Endometrial microvascular endothelial cells (primary cell): ENCODE data around the gene TRABD. TPM values are rescaled to one million over a fixed set of nuclear protein-coding genes. Genes with fewer than 3 reads are reported as not detected.

ENCODE experiments used
- in situ Hi-C: cut with HindIII; loops from 2 replicates; pipeline ENCODE4 v1.10.0; 2017; ENCODE audit warnings: low sequenced_read_pairs, low pct_unique_long_range_greater_than_20kb; ENCODE audit errors: inconsistent ontology term
- total RNA-seq: library from RNA; depleted of rRNA; stranded (reverse); fragments of >200 nt; gene quantifications from one replicate; pipeline ENCODE4 v1.2.3, GENCODE V29; 2015; ENCODE audit errors: inconsistent ontology term

The TRABD gene
- total RNA-seq, 1 donor from 2014 or later, result 39.3 TPM

- in situ Hi-C loops, result no loop called here
Measured at GRCh38 chr22:50183141-50183971, 2.4 kb upstream of the TRABD start.

GRCh38 chr22:50184004-50184901, 1.5 kb upstream of the TRABD start:
- in situ Hi-C loops, result no loop called here

DNA sequence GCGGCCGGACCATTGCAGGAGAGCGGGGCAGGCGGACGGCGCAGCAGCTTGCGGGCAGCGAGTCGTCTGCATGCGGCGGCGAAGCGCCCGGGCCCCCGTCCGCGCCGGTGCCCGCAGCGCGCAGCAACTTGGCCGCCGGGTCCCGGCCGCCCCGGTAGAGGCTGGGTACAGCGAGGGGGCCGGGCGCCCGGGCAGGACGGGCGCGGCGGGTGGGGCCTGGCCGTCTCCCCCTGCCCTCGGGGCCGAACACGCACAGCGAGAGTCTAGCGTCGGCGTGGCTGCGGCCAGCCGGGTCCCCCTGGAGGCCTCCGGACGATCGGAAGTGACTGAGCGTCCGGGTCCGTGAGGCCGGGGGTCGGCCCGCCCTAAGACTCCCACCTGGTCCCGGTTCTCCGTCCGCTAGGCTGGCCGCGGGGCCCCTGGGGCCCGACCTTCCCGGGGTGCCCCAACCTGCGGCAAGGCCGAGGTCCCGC, 775 bp upstream of the TRABD start:
- in situ Hi-C loops, result no loop called here

DNA sequence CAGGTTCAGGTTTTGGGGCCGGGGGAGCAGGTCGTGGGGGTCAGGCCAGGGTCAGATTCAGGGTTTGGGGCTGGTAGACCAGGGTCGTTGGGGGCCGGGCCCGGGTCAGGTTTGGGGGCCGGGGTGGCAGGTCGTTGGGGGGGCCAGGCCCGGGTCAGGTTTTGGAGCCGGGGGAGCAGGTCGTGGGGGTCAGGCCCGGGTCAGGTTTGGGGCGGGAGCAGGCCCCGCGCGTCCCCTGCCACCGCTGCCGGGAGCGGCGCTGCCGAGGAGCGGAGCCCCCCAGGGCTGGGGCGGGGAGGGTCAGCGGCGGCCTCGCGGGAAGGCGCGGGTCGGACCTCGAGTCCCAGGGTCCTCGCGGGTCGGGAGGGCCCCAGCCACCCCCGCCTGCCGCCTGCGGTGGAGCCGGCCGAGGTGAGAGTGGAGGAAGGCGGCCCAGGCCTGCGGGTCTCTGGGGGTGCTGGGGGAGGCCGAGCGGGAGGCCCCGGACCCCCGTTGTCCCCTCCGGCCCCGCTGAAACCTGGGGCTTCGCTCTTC, 535 bp downstream of the TRABD start:
- in situ Hi-C loops, result no loop called here

- in situ Hi-C loops, result no loop called here
Measured at GRCh38 chr22:50186761-50187523, 1.2 kb downstream of the TRABD start.

- in situ Hi-C loops, result no loop called here
Measured at GRCh38 chr22:50188356-50188755, 2.6 kb downstream of the TRABD start.

- in situ Hi-C loops, result no loop called here
Measured at GRCh38 chr22:50189184-50189848, 3.6 kb downstream of the TRABD start.

DNA sequence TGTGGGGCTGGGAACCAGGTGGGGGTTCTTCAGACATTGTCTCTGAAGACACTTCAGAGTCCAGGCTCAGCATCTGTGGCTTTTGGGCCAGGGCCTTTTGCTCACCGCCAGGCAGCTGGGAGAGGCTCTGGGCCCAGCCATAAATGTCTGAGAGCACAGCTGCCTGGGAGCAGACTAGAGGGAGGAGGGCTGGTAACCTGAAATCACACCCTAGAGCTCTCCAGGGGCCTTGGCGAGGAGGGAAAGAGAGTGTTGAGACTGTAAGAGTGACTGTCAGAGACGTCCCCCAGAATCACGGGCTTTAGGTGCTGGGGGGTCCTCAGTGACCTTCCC, 4.1 kb downstream of the TRABD start:
- in situ Hi-C loops, result no loop called here

DNA sequence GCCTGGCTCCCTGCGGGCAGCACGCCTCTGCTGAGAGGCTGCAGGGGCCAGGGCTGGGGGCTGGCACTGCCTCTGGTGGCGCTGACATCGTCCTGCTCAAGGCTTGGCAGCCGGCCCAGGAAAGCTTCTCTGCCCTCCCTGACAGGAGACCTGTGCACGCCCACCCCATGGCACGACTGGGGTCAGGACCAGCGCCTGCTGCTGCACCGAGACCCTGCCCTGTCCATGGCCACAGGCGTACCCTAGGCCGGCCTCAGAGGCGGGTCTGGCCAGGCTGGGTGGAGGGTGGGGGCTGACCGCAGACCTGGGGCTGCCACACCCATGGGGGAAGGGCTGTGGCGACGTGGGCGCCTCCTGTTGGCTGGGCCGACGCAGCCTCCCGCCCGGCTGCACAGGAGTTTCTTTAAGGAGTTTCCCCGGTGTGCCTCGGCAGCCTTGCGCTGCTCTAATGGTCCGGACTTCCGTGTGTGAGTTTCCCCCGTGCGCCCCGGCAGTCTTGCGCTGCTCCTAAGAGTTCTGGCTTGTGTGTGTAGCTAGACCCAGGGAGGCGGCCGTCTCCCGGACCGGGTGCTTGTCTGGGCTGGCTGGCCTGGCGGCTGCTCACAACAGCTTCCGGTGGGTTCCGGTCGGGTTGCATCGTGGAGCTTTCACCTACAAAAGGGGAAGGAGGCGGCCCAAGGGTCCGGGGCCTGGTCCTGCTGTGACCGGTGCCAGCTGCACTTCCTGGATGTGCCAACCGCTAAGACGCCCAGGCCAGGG, 4.6 kb downstream of the TRABD start:
- in situ Hi-C loops, result no loop called here

- in situ Hi-C loops, result no loop called here
Measured at GRCh38 chr22:50190941-50191741, 5.4 kb downstream of the TRABD start.

DNA sequence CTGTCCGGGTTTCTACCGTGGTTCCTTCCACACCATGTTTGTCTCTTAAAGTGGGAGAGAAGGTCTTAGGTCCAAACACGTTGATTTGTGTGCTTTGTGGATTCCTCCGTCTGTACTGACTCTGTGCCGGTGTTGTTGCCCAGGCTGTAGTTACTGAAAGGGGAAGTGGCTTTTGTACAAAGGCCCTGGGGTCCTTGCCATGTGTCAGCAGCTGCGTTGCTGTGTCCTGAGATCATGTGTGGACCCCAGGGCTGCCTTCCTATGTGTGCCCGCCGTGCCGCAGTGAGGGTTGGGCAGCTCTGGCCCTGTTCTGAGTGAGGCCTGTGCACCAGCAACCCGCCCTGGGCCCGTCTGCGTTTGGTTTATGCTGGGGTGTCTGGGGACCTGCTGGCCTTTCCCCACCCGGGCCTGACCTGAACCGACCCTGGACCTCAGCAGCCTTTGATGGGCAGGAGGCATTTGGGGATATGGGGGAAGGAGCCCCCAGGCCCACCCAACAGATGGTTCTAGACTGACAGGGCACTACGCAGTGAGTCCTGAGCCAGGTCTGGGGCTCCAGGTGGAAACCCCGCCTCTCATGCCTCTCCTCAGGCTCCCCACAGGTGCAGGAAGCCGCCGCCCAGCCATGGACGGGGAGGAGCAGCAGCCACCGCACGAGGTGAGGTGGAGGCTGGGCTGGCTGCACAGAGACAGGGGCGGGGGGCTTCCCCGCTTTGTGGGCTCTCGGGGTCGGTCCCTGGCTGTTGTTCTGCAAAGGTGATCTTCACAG, 6.9 kb downstream of the TRABD start:
- in situ Hi-C loops, result no loop called here

DNA sequence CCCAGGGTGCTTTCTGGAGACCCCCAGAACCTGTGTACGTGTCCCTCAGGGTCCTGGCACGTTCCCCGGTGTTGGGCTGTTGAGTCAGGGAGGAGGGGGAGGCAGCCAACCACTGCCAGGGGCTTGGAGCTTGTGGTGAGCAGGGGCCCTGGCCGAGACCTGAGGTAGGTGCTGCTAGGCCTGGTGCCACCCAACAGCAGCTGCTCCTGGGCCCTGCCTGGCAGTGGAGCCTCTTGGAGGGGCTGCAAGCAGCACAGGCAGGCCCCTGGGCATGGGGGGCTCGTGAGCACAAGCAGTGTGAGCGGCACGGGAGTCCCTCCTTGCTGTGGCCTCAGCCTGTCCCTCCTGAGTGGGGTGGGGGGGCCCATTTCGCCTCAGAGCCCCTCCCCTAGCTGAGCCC, 7.9 kb downstream of the TRABD start:
- in situ Hi-C loops, result no loop called here

DNA sequence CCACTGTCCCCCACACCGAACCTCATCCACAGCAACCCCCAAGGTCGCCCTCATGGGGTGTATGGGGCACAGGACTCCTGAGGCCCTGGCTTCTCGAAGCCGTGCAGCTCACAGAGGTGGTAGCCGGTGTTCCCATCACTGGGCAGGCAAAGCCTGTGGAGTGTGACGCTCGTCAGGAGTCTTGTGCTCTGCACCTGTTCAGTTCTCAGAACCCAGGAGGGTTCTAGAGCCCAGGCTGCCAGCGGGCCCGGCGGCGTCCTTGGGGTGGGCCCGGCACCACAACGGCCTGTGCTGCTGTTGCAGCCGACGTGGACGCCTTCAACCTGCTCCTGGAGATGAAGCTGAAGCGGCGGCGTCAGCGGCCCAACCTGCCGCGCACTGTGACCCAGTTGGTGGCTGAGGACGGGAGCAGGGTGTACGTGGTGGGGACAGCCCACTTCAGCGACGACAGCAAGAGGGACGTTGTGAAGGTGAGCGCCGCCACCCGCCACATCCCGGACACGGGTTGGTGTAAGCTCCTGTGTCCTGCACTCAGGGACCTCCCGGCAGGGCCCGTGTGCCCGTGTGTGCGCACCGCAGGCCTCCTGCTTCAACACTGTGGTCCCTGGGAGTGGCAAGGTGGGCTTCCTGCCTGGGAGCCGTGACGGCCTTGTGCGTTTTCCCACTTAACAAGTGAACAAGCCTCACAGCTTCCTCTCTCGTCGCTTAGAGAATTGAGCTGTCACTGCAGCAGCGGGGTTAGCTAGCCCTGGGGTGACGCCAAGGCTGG, 8.5 kb downstream of the TRABD start:
- in situ Hi-C loops, result no loop called here

DNA sequence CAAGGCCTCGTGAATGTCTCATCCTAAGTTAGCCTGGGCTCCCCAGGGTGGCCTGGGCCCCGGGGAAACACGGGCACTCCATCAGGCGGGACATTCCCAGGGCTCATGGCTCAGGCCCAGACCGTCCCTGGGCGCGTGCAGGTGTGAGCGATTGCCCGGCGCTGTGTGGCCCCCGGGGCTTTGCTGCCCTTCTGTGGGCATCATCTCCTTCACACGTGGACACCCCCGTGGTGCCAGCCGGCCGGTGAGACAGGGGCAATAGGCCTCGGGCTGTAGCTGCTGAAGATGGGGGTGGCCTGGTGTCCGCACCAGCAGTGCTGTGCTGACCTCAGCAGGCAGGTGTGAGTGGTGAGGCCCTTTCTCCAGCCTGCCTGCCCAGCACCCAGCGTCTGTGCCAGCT, 10.5 kb downstream of the TRABD start:
- in situ Hi-C loops, result no loop called here

- in situ Hi-C loops, result no loop called here
Measured at GRCh38 chr22:50197000-50197800, 11.5 kb downstream of the TRABD start.
